ENCODE results near the gene KRTAP19-7. TPM values are rescaled to one million over a fixed set of nuclear protein-coding genes. Genes with fewer than 3 reads are reported as not detected.

Gene KRTAP19-7
- total RNA-seq (2014; rRNA removed): not detected in 2 replicates
- not detected for polyA plus RNA-seq (2012)

- no peak for DNase-seq (ENCODE audit: low read depth)
These were observed at the start of gene KRTAP19-7 for GRCh38 chr21:30561264-30561895. Gene KRTAP19-7, minus strand, starts transcription at chr21:30561314. Its CDS starts 25 bp downstream, at chr21:30561289.

DNA sequence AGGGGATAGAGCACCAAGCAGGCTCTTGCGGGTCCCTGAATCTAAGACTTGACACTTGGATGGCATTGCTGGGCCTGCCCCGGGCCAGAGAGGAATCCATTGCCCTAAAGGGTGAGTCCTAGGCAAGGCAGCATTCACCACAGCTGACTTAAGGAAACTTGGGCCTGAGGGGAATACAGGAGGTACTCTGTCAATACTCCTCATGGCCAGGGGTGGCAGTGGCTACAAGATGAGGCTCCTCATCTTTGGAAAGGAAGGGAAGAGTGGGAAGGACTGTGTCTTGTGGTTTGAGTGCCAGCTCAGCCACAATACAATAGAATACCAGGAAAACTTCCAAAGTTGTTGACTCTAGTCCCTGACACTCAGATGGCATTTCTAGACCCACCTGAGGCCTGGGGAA is 44.9 kb upstream of the KRTAP19-7 start:
- DNase-seq (ENCODE audit: low read depth): no peak

DNA sequence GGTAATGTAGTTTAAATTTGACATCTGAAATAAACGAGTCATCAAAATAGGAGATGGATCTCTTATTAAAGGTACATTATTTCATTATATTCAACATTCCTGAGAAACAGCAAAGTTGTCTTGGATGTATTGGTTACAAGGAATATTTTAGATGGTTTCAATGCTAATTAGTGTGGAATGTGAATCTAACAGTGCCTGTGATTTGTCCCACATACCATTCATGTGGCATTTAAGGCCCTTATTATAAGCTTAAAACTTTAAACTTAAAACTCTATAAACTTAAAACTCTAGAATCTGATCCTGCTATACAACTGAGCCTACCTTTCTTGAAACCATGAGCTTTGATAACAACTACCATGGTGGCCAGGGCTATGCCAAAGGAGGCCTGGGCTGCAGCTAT is 39.7 kb upstream of the KRTAP19-7 start, which contains the start of gene KRTAP22-1:
KRTAP22-1 (plus strand) TSS at position 301 of the 400 bp plus-strand sequence.
- DNase-seq (ENCODE audit: low read depth): no peak

GRCh38 chr21:30598802-30599201 is 37.7 kb upstream of the KRTAP19-7 start, which contains the start of gene KRTAP6-2:
Gene KRTAP6-2, minus strand, starts transcription at chr21:30598902. Its CDS starts 28 bp downstream, at chr21:30598874.
- no peak for DNase-seq (ENCODE audit: low read depth)

- no peak for DNase-seq (ENCODE audit: low read depth)
These were observed 31.0 kb upstream of the KRTAP19-7 start, which contains the start of gene KRTAP6-3 for GRCh38 chr21:30592140-30592539. Gene KRTAP6-3, plus strand, starts transcription at chr21:30592440. Its CDS starts 6 bp downstream, at chr21:30592446.

DNA sequence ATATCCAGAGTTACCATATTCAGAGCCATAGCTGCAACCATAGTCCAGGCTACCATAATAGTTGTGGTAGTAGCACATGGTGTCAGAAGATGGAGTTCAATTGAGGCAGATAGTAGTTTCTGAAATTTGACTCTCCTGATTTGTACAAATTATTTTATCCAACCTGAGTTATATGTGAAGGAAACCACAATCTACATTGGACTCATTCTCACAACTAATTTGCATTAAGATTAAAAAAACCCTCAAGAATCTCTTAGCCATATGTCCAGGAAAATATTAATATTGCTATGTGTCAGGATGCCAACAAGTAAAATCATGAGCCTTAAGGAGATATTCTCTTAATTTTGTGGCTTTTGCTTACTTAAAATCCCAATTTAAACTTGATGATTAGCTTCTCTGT is 29.2 kb upstream of the KRTAP19-7 start, which contains the start of gene KRTAP22-2:
KRTAP22-2 (minus strand) TSS at position 101 of the 400 bp plus-strand sequence.
- no peak for DNase-seq (ENCODE audit: low read depth)

- DNase-seq (ENCODE audit: low read depth): no peak
These were observed 21.8 kb upstream of the KRTAP19-7 start for GRCh38 chr21:30582870-30583269.

DNA sequence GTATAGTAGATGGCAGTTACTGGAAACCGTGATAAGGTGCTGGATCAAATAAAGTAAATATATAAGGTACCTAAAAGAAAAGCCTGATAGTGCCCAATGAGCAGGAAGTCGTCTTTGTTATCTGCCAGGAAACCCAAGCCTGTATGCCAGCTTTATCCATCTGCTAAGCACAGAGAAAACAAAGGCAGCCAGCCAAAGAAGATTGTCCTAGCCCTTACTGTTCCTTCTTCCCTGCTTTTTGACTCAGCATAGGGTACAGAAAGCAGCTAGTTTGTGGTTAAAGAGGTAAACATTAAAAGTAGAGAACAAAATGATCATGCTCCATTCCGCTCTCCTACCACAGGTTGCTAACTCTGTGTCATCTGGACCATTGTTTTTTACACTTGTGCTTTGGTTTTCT is 19.0 kb upstream of the KRTAP19-7 start:
- DNase-seq (ENCODE audit: low read depth): no peak

DNA sequence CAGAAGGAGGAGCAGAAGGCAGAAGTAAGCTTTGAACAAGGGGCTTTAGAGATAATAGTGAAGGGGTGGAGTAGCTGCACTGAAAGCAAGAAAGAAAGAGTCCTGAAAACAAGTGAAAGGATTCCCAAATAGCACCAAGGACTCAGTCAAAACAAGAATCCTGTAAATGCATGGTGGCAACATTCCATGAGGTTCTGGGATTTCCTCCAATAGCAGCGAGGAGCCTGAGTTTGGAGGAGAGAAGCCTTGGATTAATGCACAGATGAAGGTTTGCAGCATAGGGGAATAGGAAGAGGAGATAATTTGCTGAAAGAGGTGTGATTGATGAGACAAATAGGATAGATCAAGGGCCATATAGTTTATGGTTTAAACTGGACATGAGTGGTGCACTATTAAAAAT is 18.2 kb upstream of the KRTAP19-7 start:
- no peak for DNase-seq (ENCODE audit: low read depth)

DNA sequence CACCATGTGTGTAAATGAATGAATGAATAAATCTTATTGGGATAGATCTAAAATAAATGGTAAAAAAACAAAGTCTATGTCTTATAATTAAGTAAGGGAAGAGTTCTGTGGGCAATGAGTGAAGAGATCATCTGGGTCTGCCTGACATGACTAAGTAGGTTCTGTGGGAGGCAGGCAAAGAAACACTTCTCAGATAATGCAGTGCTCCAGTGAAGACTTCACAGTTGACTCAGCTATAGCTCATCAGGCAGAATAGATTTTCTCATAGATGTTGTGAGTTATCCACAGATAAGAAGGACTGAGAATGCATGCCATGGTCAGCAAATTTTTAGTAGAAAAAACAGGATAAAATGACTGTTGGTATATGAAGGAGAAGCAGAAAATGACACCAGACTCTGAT is 16.7 kb upstream of the KRTAP19-7 start:
- DNase-seq (ENCODE audit: low read depth): no peak

- DNase-seq (ENCODE audit: low read depth): no peak
These were observed 6.5 kb upstream of the KRTAP19-7 start for GRCh38 chr21:30567617-30568016.

DNA sequence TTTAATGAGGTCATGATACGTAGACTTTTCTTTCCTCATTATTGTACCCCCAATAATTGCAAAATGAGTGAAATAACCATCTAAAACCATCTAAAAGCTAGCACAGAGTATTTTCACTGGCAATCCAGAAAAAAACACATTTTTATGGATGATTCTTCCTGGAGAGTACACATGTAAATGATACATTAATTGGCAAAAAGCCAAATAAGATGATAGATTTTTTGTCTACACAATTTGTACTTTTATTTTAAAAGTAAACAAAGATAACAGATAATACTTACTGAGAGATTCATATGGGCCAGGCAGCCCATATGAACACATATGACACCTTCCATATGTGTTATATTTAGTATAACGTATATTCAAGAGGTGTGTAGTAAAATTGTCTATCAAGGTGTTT is 2.5 kb upstream of the KRTAP19-7 start:
- DNase-seq (ENCODE audit: low read depth): no peak

DNA sequence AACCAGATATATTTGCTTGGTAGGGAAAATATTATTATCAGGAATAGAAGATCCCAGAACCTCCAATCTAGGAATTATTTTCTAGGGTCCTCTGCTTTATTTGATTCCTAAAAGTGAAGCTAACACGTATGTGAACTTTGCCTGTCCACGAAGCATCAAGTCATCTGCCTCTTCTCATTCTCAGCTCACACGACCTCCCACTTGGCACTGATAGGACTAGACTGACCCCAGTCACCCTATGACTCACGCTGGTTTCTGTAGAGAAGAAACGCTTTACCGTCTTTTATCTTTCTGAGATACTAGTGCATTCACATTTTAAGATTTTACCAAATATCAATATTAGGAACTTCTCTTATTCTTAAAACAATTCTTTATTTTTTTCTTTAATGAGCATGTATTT is 2.0 kb upstream of the KRTAP19-7 start:
- DNase-seq (ENCODE audit: low read depth): no peak

DNA sequence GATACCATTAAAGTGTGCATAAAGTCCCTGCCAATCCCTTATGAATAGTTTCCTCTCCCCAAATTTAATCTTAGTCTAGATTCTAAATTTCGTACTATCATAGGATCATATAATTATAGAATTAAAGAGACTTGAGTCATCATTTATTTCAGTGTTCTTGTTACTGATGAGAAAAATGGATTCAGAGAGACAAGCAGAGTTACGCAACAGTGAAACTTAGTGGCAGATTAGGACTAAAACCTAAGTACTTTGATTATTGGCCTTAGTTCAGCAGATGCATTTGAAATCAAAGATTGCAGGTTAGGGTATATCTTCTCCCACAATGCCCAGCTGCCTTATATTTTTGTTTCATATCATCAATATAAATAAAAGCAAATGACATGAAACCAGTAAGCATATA is 843 bp upstream of the KRTAP19-7 start:
- no peak for DNase-seq (ENCODE audit: low read depth)

DNA sequence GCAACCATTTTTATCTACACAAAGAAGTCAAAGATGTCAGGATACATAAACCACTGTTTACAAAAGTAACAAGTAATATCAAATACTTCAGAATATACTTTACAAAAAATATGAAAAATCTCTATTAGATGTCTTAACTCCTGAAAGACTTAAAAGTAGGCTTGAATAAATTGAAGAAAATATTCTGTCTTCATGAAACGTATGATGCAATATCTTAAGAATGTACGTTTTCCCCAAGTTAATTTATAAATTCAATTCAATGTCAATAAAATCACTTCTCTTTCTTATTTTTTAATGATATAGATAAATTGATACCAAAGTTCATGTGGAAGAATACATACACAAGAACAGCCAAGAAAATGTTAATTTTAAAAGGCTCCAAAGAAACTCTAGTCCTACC is 6.0 kb downstream of the KRTAP19-7 start:
- DNase-seq (ENCODE audit: low read depth): no peak

DNA sequence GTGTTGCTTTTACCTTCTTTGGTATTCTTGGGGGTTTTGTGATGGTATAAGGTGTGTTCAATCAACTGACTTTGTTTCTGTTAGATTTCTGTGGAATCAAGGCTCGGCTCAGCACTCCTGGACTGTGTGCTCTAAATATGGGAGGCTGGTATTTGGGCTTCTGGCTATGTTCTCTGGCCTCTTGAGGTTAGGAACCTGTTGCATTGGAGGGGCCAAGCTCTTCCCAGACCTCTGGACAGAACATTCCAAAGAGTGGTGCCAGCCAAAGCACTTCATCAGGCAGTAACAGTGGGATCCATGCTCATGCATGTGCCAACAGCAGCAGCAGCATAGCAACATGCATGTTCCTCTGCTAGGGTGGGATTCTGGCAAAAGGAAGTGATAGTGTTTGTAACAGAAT is 8.3 kb downstream of the KRTAP19-7 start:
- DNase-seq (ENCODE audit: low read depth): no peak

DNA sequence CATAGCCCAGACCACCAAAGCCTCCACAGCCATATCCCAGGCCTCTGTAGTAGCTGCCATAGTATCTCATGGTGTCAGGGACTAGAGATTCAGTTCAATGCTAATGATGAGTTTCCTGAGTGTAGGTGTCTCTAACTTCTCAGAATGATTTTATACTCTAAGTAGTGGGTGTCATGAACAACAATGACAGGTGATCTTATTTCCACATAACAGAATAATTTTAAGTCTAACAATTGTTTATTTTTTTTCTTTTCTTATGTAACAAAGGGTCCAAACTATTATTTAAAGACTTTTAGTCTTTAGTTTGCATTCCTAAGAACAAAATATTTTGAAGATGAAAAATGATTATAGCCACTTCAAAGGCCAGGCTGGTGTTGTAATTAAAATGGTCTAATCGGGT is 19.4 kb downstream of the KRTAP19-7 start, which contains the start of gene KRTAP19-6:
KRTAP19-6 (minus strand) TSS at position 101 of the 400 bp plus-strand sequence; CDS start at position 70, 31 bp downstream.
- DNase-seq (ENCODE audit: low read depth): no peak

- DNase-seq (ENCODE audit: low read depth): no peak
These were observed 42.2 kb downstream of the KRTAP19-7 start for GRCh38 chr21:30518876-30519275.

GRCh38 chr21:30515681-30516080 is 45.4 kb downstream of the KRTAP19-7 start:
- no peak for DNase-seq (ENCODE audit: low read depth)

Measured in LHCN-M2 (cell line).